22Rv1 (cell line): ENCODE results near the gene CCDC24.

Experiments
- CTCF ChIP-seq: fragments of 450-650 bp; IDR thresholded peaks from 2 replicates; pipeline ENCODE4 v1.5.1; 2017; ENCODE audit warnings: mild to moderate bottlenecking
- ZFX ChIP-seq: fragments of 450-650 bp; IDR thresholded peaks from 2 replicates; pipeline ENCODE4 v1.6.1; 2017; ENCODE audit warnings: antibody characterized with exemption, borderline replicate concordance

GRCh38 chr1:44033756-44034155, 42.4 kb downstream of the CCDC24 start:
- no peak for TF ChIP-seq CTCF
- no peak for TF ChIP-seq ZFX
